Lung (tissue), 12 donors: ENCODE results near the gene DOCK8. TPM values are rescaled to one million over a fixed set of nuclear protein-coding genes. Genes with fewer than 3 reads are reported as not detected.

Experiments used
- ATAC-seq: fragments of 200-7000 bp; cut with Tn5 transposase; one replicate; pipeline ENCODE4 v1.9.1; 2020; ENCODE audit warnings: moderate number of reproducible peaks; ENCODE audit not compliant: insufficient read depth, low FRiP score
- DNase-seq, 3 donors: peaks; one replicate each; pipeline ENCODE4 v3.0.0-alpha.2; 2013 to 2017
- H3K27ac ChIP-seq, 2 donors: one replicate each; pipeline ENCODE4 v1.5.1; 2013; ENCODE audit warnings: mild to moderate bottlenecking in 2 of 2, moderate library complexity in 2 of 2, control low read depth in 1 of 2, inconsistent platforms in 1 of 2, low read depth in 1 of 2, low read length in 1 of 2
- H3K27me3 ChIP-seq, 3 donors: one replicate each; pipeline ENCODE4 v1.5.1; 2013; ENCODE audit warnings: low read length in 2 of 3; ENCODE audit not compliant: control insufficient read depth in 3 of 3, insufficient read depth in 3 of 3
- H3K36me3 ChIP-seq, 4 donors: one replicate each; pipeline ENCODE4 v1.5.1; 2013; ENCODE audit warnings: low read length in 4 of 4, mild to moderate bottlenecking in 1 of 4, moderate library complexity in 1 of 4; ENCODE audit not compliant: control insufficient read depth in 4 of 4, insufficient read depth in 4 of 4
- H3K4me1 ChIP-seq, 5 donors: one replicate each; pipeline ENCODE4 v1.5.1; 2013; ENCODE audit warnings: low read length in 5 of 5, mild to moderate bottlenecking in 2 of 5, moderate library complexity in 1 of 5; ENCODE audit not compliant: control insufficient read depth in 5 of 5, insufficient read depth in 5 of 5
- H3K4me3 ChIP-seq: one replicate; pipeline ENCODE4 v1.5.1; 2013; ENCODE audit warnings: mild to moderate bottlenecking, control low read depth, moderate library complexity
- H3K9ac ChIP-seq, 2 donors: one replicate each; pipeline ENCODE4 v1.5.1; 2013; ENCODE audit warnings: low read length in 2 of 2, control low read depth in 1 of 2; ENCODE audit not compliant: insufficient read depth in 1 of 2
- H3K9me3 ChIP-seq, 4 donors: one replicate each; pipeline ENCODE4 v1.5.1; 2013; ENCODE audit warnings: low read length in 3 of 4, mild to moderate bottlenecking in 1 of 4, moderate library complexity in 1 of 4; ENCODE audit not compliant: control insufficient read depth in 4 of 4, insufficient read depth in 3 of 4
- CTCF ChIP-seq: IDR thresholded peaks from 2 replicates; pipeline ENCODE4 v1.5.1; 2012; ENCODE audit warnings: mild to moderate bottlenecking; ENCODE audit errors: control extremely low read depth, extremely low read depth
- WGBS, 2 donors: extraction: QIAGEN DNeasy Blood & Tissue Kit; methylation state at CpG; one replicate each; pipeline ENCODE4 v1.1.7; 2013; 5-methylcytosine and 5-hydroxymethylcytosine counted together
- polyA plus RNA-seq, 2 donors: library from polyadenylated mRNA; stranded (reverse); fragments of 200-250 nt; gene quantifications; one replicate each; pipeline ENCODE4 v1.2.1, GENCODE V29; 2013
- total RNA-seq, 2 donors: library from RNA; depleted of rRNA in 1 of 2; stranded (reverse); fragments of >200 nt in 1 of 2; gene quantifications; one replicate each; pipeline ENCODE4 v1.2.1, GENCODE V29; 2014 to 2021
- donor health status: control.
- donor health status: control.
- donor health status: Bipolar disorder and iron deficiency.
- donor health status: healthy.
- donor health status: DM: yes; HTN: yes; CAD: no.

The DOCK8 gene
- total and polyA plus RNA-seq, 4 donors, result 9.6 to 75.1 (median 27.3) TPM

DNA sequence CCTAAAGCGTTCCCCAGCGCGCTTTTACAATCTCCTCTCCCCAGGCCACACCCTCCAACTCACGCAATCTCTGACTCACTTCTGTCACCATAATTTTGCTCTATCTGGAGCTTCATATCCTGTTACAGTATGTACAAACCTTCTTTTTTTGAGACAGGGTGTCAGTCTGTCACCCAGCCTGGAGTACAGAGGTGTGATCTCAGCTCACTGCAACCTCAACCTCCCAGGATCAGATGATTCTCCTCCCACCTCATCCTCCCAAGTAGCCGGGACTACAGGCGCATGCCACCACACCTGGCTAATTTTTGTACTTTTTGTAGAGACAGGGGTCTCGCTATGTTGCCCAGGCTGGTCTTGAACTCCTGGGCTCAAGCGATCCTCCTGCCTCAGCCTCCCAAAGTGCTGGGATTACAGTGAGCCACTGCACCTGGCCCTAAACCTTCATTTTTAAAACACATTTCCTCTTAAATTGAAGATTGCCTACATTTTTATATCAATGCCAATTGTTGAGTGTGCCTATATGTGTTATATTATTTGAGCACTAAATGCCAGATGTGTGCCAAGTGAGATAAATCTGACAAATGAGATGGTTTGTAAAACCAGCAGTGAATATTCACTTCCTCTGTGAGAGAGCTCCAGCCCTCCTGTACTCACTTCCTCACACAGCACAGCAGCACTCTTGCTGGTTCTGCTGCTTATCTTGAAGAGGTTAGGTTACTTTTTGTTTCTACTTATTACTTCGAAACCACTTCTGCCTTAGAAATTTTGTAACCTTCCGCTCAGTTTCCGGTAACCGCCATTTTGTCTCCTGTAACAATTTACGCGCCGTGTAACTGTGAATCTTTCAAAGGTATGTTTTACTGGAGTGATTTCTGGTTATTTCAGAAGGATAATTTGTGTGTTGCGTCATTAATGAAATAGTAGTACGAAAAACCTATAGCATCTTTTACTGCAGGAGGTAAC is 57.9 kb downstream of the DOCK8 start:
- Histone ChIP-seq H3K27me3 (no peaks in the 10 kb centered on the region), H3K36me3 (no peaks in the 10 kb centered on the region), H3K27ac (peak overlapping the region in 1 of 2 donors; percentile 75), H3K4me1 (no peaks in the 10 kb centered on the region), H3K4me3 (no peak overlapping the region), H3K9ac (no peak overlapping the region), H3K9me3 (no peaks in the 10 kb centered on the region)
- ATAC-seq (peak; percentile 76), DNase-seq (peak in 1 of 3 donors; percentile 11)
- 37 to 66% methylated on average over 17 of the region's 17 CpGs for WGBS, 2 donors
- no peak for TF ChIP-seq CTCF

GRCh38 chr9:274406-274805 is 59.7 kb downstream of the DOCK8 start:
- no peaks in the 10 kb centered on the region for H3K27me3 ChIP-seq
- H3K9me3 ChIP-seq, result no peaks in the 10 kb centered on the region
- H3K4me3 ChIP-seq, result no peak overlapping the region
- H3K4me1 ChIP-seq, result no peaks in the 10 kb centered on the region
- H3K27ac ChIP-seq, result no peak overlapping the region
- no peak for ATAC-seq
- H3K36me3 ChIP-seq, result no peaks in the 10 kb centered on the region
- no peak for TF ChIP-seq CTCF
- H3K9ac ChIP-seq, result no peak overlapping the region
- no peak for DNase-seq
- 45 to 70% methylated on average over 6 of the region's 6 CpGs for WGBS, 2 donors

DNA sequence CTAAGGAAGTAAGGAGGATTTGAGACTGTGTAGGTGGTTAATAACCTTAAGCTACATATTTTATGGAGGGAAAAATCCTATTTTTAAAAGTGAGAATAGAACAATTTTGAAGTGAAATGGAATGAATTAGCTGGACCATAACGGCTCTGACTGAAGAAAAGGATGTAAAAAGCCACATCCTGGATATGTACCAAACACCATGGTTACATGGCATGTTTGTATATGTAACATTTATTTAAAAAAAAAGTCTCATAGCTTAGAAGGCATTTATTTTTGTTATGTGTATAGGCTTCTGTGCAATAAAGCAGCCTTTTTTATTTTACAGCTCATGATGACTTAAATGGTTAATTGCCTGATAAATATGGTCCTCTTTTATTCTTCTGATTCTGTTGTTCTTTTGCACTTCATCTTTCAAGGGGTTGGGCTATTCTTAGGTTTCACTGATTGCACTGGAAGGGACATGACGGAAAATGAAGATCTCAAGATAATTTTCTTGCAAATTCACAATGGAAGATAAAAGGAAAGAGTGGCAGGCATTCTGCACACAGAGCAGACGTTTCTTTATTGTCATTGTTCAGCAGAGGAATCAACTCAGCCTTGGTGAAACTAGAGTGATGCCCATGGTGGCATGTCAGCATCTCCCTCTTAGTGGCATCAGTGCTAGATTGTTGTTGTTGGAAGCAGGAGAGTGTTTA is 63.1 kb downstream of the DOCK8 start:
- Histone ChIP-seq H3K9ac (no peak overlapping the region), H3K9me3 (no peaks in the 10 kb centered on the region), H3K27ac (no peak overlapping the region), H3K4me3 (no peak overlapping the region), H3K36me3 (no peaks in the 10 kb centered on the region), H3K27me3 (no peaks in the 10 kb centered on the region), H3K4me1 (no peaks in the 10 kb centered on the region)
- WGBS, 2 donors, result 38 to 49% methylated on average over 3 of the region's 3 CpGs
- DNase-seq (peak in 1 of 3 donors; percentile 22), ATAC-seq (no peak)
- no peak for TF ChIP-seq CTCF
